GM12865 (cell line): ENCODE data around the gene LYPD6B.

Experiments used
- DNase-seq: peaks from one replicate; pipeline ENCODE4 v3.0.0; 2010; ENCODE audit warnings: low read depth
- H3K4me3 ChIP-seq: 2 replicates; pipeline ENCODE4 v1.5.1; 2011; ENCODE audit warnings: mild to moderate bottlenecking, low read depth, low read length, control low read depth
- TF ChIP-seq, protein P1 (sequence below): IDR thresholded peaks from 2 replicates; pipeline ENCODE4 v1.5.1; 2011; ENCODE audit warnings: low read length, control low read depth, low read depth, inconsistent platforms; ENCODE audit not compliant: insufficient read depth; ENCODE audit errors: missing control alignments

Gene LYPD6B

GRCh38 chr2:149039213-149039724, 770 bp downstream of the LYPD6B start:
- H3K4me3 ChIP-seq = peak overlapping the region; percentile 65
- TF ChIP-seq, protein P1, sequence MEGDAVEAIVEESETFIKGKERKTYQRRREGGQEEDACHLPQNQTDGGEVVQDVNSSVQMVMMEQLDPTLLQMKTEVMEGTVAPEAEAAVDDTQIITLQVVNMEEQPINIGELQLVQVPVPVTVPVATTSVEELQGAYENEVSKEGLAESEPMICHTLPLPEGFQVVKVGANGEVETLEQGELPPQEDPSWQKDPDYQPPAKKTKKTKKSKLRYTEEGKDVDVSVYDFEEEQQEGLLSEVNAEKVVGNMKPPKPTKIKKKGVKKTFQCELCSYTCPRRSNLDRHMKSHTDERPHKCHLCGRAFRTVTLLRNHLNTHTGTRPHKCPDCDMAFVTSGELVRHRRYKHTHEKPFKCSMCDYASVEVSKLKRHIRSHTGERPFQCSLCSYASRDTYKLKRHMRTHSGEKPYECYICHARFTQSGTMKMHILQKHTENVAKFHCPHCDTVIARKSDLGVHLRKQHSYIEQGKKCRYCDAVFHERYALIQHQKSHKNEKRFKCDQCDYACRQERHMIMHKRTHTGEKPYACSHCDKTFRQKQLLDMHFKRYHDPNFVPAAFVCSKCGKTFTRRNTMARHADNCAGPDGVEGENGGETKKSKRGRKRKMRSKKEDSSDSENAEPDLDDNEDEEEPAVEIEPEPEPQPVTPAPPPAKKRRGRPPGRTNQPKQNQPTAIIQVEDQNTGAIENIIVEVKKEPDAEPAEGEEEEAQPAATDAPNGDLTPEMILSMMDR = no peak
- DNase-seq = peak; percentile 27

- TF ChIP-seq, protein P1 = peak; percentile 80
- peak; percentile 90 for DNase-seq
- H3K4me3 ChIP-seq = no peak overlapping the region
Observed at GRCh38 chr2:149040451-149040850, 2.0 kb downstream of the LYPD6B start.

DNA sequence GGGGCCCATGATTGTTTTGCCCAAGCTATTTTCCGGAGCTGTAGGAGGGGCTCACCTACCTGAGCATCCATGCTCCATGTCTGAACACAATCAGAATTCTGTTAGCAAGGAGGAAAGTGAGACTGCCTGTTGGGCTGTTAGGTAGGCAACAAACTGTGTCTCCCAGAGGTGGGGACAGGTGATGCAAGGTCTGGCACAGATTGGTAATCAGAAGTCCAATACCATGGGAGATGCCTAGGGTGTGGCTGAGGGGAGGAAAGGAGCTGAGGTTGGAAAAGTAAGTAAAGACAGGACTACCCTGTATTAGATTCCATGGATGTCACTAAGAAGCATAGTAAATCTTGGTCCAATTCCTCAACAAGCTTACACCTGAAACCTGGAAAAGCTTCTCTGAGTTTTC, 3.0 kb downstream of the LYPD6B start:
- TF ChIP-seq, protein P1 = no peak
- no peak for DNase-seq
- H3K4me3 ChIP-seq = no peak overlapping the region

- no peak for DNase-seq
- TF ChIP-seq, protein P1 = no peak
Observed at GRCh38 chr2:149042881-149043280, 4.4 kb downstream of the LYPD6B start.

GRCh38 chr2:149044500-149044899, 6.0 kb downstream of the LYPD6B start:
- DNase-seq = no peak
- no peak overlapping the region for H3K4me3 ChIP-seq
- TF ChIP-seq, protein P1 = no peak

More at GRCh38 chr2:149042881-149043280, 4.4 kb downstream of the LYPD6B start:
- no peak overlapping the region for H3K4me3 ChIP-seq

DNA sequence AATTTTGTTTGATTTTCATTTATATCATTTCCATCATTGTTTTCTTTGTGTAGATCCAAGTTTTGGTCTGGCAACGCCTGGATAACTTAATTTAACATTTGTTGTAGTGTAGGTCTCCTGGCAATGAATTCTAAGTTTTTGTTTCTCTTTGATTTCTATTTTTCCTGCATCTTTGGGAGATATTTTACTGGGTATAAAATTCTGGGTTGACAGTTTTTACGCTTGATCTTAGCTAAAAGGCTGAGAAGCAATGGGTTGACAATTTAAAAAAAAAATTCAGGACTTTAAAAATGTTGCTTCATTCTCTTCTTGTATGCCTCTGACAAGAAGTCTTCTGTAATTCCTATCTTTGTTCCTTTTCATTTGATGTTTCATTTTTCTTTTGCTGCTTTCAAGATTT, 8.6 kb downstream of the LYPD6B start:
- no peak for DNase-seq
- no peak overlapping the region for H3K4me3 ChIP-seq
- TF ChIP-seq, protein P1 = no peak

- DNase-seq = no peak
- TF ChIP-seq, protein P1 = no peak
- H3K4me3 ChIP-seq = no peak overlapping the region
Observed at GRCh38 chr2:149049142-149049541, 10.6 kb downstream of the LYPD6B start.
